ENCODE data around the gene METRNL. TPM values are rescaled to one million over a fixed set of nuclear protein-coding genes. Genes with fewer than 3 reads are reported as not detected.

Gene METRNL
- total and polyA plus RNA-seq, 8 donors, result 11.1 to 28.3 (median 18.0) TPM

GRCh38 chr17:83143817-83144231 lies 64.4 kb downstream of the METRNL start:
- ATAC-seq, result no peak
- H3K36me3 ChIP-seq, result no peaks in the 10 kb centered on the region
- no peak overlapping the region for H3K27ac ChIP-seq
- no peak for DNase-seq
- H3K9me3 ChIP-seq, result no peaks in the 10 kb centered on the region
- intact Hi-C loops (cut with DNase I), result no loop called here
- FAIRE-seq, result no peak
- no peaks in the 10 kb centered on the region for H3K4me1 ChIP-seq
- no peaks in the 10 kb centered on the region for H3K27me3 ChIP-seq
- WGBS, 2 donors, result 86 to 91% methylated on average over 10 of the region's 10 CpGs
- H3K4me3 ChIP-seq, result no peak overlapping the region
- TF ChIP-seq, protein P1, sequence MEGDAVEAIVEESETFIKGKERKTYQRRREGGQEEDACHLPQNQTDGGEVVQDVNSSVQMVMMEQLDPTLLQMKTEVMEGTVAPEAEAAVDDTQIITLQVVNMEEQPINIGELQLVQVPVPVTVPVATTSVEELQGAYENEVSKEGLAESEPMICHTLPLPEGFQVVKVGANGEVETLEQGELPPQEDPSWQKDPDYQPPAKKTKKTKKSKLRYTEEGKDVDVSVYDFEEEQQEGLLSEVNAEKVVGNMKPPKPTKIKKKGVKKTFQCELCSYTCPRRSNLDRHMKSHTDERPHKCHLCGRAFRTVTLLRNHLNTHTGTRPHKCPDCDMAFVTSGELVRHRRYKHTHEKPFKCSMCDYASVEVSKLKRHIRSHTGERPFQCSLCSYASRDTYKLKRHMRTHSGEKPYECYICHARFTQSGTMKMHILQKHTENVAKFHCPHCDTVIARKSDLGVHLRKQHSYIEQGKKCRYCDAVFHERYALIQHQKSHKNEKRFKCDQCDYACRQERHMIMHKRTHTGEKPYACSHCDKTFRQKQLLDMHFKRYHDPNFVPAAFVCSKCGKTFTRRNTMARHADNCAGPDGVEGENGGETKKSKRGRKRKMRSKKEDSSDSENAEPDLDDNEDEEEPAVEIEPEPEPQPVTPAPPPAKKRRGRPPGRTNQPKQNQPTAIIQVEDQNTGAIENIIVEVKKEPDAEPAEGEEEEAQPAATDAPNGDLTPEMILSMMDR (IDR thresholded peaks at IDR 0.05), result no peak

Other genes starting within 250 kb of the METRNL start
- gene ZNF750, start 239.6 kb upstream of the METRNL start, total RNA-seq, result not detected
- gene ZNF750, start 239.6 kb upstream of the METRNL start, polyA plus RNA-seq, result under 1 TPM; 0.02 to 0.08 TPM

Data from pancreas (tissue), 10 donors.